ENCODE results near the gene ZBTB7B.

ZBTB7B gene

GRCh38 chr1:154962156-154962749 lies 40.3 kb upstream of the ZBTB7B start:
- no peak for TF ChIP-seq CTCF (conservative IDR thresholded peaks at IDR 0.05; ENCODE audit: low read depth, low read length)
- DNase-seq (ENCODE audit: low read depth) = peak; percentile 38
- H3K4me3 ChIP-seq (ENCODE audit: low read depth, low read length) = peak overlapping the region; percentile 86

- no peak for DNase-seq (ENCODE audit: low read depth)
- peak overlapping the region; percentile 5 for H3K4me3 ChIP-seq (ENCODE audit: low read depth, low read length)
- TF ChIP-seq CTCF (conservative IDR thresholded peaks at IDR 0.05; ENCODE audit: low read depth, low read length) = no peak
Measured at GRCh38 chr1:154962795-154963330, 39.7 kb upstream of the ZBTB7B start.

DNA sequence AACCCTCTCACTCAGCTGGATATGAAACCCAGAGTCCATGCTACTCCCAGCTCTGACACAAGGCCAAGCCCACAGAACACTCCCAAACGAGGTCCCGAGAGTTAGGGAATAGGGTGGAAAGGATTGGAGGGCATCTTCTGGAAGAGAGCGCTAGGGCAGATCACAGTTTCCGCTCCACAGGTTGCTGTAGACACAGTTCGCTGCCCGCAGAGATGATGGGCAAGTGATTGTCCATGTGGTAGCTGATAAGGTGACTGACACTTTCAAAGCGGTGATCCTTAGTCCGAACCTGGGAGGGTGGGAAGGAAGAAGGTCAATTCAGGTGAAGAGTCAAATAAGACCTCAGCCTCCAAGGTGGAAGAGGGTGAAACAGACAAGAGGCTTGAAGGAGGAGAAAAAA lies 39.0 kb upstream of the ZBTB7B start:
- no peak overlapping the region for H3K4me3 ChIP-seq (ENCODE audit: low read depth, low read length)
- DNase-seq (ENCODE audit: low read depth) = no peak
- no peak for TF ChIP-seq CTCF (conservative IDR thresholded peaks at IDR 0.05; ENCODE audit: low read depth, low read length)

- TF ChIP-seq CTCF (conservative IDR thresholded peaks at IDR 0.05; ENCODE audit: low read depth, low read length) = no peak
- no peak for DNase-seq (ENCODE audit: low read depth)
- H3K4me3 ChIP-seq (ENCODE audit: low read depth, low read length) = no peak overlapping the region
Measured at GRCh38 chr1:154964359-154964758, 38.2 kb upstream of the ZBTB7B start.

GRCh38 chr1:154966111-154966510 lies 36.5 kb upstream of the ZBTB7B start:
- TF ChIP-seq CTCF (conservative IDR thresholded peaks at IDR 0.05; ENCODE audit: low read depth, low read length) = no peak
- DNase-seq (ENCODE audit: low read depth) = no peak
- no peak overlapping the region for H3K4me3 ChIP-seq (ENCODE audit: low read depth, low read length)

- no peak for DNase-seq (ENCODE audit: low read depth)
- H3K4me3 ChIP-seq (ENCODE audit: low read depth, low read length) = peak overlapping the region; percentile 3
- TF ChIP-seq CTCF (conservative IDR thresholded peaks at IDR 0.05; ENCODE audit: low read depth, low read length) = no peak
Measured at GRCh38 chr1:154967331-154967950, 35.2 kb upstream of the ZBTB7B start.

GRCh38 chr1:154968731-154969130 lies 33.9 kb upstream of the ZBTB7B start:
- no peak for DNase-seq (ENCODE audit: low read depth)
- TF ChIP-seq CTCF (conservative IDR thresholded peaks at IDR 0.05; ENCODE audit: low read depth, low read length) = no peak
- peak overlapping the region; percentile 71 for H3K4me3 ChIP-seq (ENCODE audit: low read depth, low read length)
